IPS-11a (cell line): ENCODE results near the gene SFXN3.
"Not testable (repeated sequence)": the region's sequence is repeated elsewhere in the genome, so short reads cannot be mapped to it uniquely, and the experiment has no call there.

ENCODE experiments used
- H3K4me3 ChIP-seq: one replicate; pipeline ENCODE4 v1.5.1; 2013; ENCODE audit warnings: low read depth, low read length, control low read depth

The SFXN3 gene

GRCh38 chr10:101034404-101034803, 3.4 kb downstream of the SFXN3 start:
- not testable (repeated sequence) for H3K4me3 ChIP-seq

GRCh38 chr10:101035314-101035713, 4.3 kb downstream of the SFXN3 start:
- no peak overlapping the region for H3K4me3 ChIP-seq

GRCh38 chr10:101035916-101036702, 5.1 kb downstream of the SFXN3 start:
- no peak overlapping the region for H3K4me3 ChIP-seq

DNA sequence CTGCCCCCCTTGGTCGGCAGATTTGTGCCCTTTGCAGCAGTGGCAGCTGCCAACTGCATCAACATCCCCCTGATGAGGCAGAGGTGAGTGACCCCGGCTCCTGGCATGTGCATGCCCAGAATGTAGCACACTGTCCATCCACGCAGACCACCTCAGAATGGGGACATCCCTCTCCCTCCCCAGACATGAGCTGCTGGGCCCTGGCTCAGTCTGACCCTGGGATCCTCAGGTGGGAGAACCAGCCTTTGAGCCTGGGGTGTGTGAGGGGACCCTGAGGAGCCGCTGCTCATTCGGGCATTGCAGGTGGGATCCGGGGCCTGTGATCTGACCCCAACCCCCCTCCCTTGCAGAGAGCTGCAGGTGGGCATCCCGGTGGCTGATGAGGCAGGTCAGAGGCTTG, 5.7 kb downstream of the SFXN3 start:
- H3K4me3 ChIP-seq, result no peak overlapping the region

- H3K4me3 ChIP-seq, result no peak overlapping the region
Observed at GRCh38 chr10:101038484-101038883, 7.5 kb downstream of the SFXN3 start.

- no peak overlapping the region for H3K4me3 ChIP-seq
Observed at GRCh38 chr10:101040061-101040460, 9.0 kb downstream of the SFXN3 start.

DNA sequence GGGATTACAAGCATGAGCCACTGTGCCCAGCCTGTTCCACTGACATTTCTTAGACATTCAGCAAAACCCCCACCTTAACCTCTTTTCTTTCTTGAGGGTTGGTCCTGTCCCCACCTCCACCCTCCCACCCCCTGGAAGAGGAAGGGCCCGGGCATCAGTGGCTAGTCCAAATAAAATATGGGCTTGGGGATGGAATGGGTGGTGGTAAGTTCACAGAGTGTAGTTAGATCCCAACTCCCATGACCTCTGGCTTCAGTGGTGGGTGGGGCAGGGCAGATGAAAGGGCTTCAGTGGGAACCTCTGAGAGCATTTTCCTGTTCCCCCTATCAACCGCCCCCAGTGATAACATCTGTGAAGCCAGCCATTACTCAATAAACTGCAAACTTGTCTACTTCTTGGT, 9.8 kb downstream of the SFXN3 start:
- no peak overlapping the region for H3K4me3 ChIP-seq

DNA sequence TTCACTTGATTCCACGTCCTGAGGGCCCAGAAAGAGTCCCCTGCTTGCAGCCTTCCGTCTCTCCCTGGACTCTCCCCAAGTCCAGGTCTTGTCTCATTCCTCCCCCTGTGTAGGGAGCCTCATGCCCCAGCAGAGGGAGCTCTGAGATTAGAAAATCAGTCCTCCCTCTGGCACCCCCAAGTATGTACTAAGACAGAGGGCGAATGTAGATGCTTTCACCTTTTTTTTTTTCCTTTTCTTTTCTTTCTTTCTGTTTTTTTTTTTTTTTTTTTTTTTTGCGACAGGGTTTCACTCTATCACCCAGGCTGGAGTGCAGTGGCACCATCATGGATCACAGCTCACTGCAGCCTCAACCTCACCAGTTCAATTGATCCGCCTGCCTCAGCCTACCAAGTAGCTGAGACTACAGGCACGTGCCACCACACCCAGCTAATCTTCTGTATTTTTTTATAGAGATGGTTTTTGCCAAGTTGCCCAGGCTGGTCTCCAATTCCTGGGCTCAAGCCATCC, 10.3 kb downstream of the SFXN3 start:
- no peak overlapping the region for H3K4me3 ChIP-seq

- H3K4me3 ChIP-seq, result peak overlapping the region; percentile 41
Observed at GRCh38 chr10:101042118-101042517, 11.1 kb downstream of the SFXN3 start.

- peak overlapping the region; percentile 41 for H3K4me3 ChIP-seq
Observed at GRCh38 chr10:101042667-101043362, 11.8 kb downstream of the SFXN3 start.

DNA sequence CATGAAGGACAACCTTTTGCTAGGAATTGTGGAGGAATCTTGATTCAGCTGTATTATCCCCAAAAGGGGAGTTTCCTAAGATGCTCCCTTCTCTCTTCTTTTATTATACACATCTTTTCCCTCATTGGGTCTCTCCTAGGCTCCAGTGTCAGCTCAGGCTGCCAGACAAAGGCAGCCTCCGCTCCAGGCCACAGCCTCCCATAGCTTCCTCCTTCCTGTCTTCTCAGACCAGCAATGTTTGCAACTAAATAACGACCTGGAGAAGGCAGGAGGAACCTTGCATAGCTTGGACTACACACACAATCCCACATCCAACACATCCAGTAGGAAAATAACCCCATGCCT, 12.3 kb downstream of the SFXN3 start:
- H3K4me3 ChIP-seq, result peak overlapping the region; percentile 41

- H3K4me3 ChIP-seq, result no peak overlapping the region
Observed at GRCh38 chr10:101044117-101044516, 13.1 kb downstream of the SFXN3 start.

- H3K4me3 ChIP-seq, result no peak overlapping the region
Observed at GRCh38 chr10:101046332-101047238, 15.6 kb downstream of the SFXN3 start.

GRCh38 chr10:101047268-101047667, 16.2 kb downstream of the SFXN3 start:
- no peak overlapping the region for H3K4me3 ChIP-seq

GRCh38 chr10:101047961-101048892, 17.2 kb downstream of the SFXN3 start:
- H3K4me3 ChIP-seq, result peak overlapping the region; percentile 13

GRCh38 chr10:101050208-101051069, 19.4 kb downstream of the SFXN3 start:
- H3K4me3 ChIP-seq, result no peak overlapping the region

GRCh38 chr10:101052285-101052684, 21.3 kb downstream of the SFXN3 start:
- no peak overlapping the region for H3K4me3 ChIP-seq

GRCh38 chr10:101053516-101053915, 22.5 kb downstream of the SFXN3 start:
- no peak overlapping the region for H3K4me3 ChIP-seq

GRCh38 chr10:101054351-101054750, 23.3 kb downstream of the SFXN3 start:
- no peak overlapping the region for H3K4me3 ChIP-seq
